Measurements from ENCODE around the gene KIF2A. TPM values are rescaled to one million over a fixed set of nuclear protein-coding genes. Genes with fewer than 3 reads are reported as not detected.

Gene KIF2A
- total RNA-seq, 1 experiment from 2014 or later: 42.9 TPM

- CTCF ChIA-PET: no interaction called here
- Histone ChIP-seq H3K79me2 (ENCODE audit: insufficient read depth, low read length) (no peaks in the 10 kb centered on the region), H3K9me3 (ENCODE audit: control insufficient read depth in 1 of 2, insufficient read depth in 1 of 2, low read depth in 1 of 2, low read length in 2 of 2) (no peaks in the 10 kb centered on the region), H2AFZ (ENCODE audit: low read depth, low read length, poor library complexity, severe bottlenecking) (no peak overlapping the region), H4K20me1 (ENCODE audit: insufficient read depth) (no peaks in the 10 kb centered on the region), H3K27me3 (ENCODE audit: insufficient read depth, low read length) (no peaks in the 10 kb centered on the region), H3K27ac (ENCODE audit: low read depth, low read length) (no peak overlapping the region), H3K4me2 (ENCODE audit: low read length) (no peak overlapping the region), H3K4me1 (ENCODE audit: control insufficient read depth in 1 of 2, insufficient read depth in 2 of 2, low read length in 2 of 2) (peaks cover 2 to 15% of the 10 kb centered on the region in 2 experiments; a peak in 2 of 4 replicates), H3K9me2 (ENCODE audit: insufficient read depth) (no peaks in the 10 kb centered on the region), H3K4me3 (replicated peaks in 1 of 2; ENCODE audit: low read depth in 1 of 2, low read length in 2 of 2) (no peak overlapping the region), H3K9ac (ENCODE audit: low read length) (no peak overlapping the region), H3K36me3 (ENCODE audit: control insufficient read depth in 1 of 2, insufficient read depth in 2 of 2, low read length in 2 of 2) (no peaks in the 10 kb centered on the region)
- intact Hi-C loops (cut with micrococcal nuclease): no loop called here
- TF ChIP-seq CTCF (IDR thresholded peaks at IDR 0.05 in 2 of 3, conservative IDR thresholded peaks at IDR 0.05 in 1 of 3; ENCODE audit: borderline replicate concordance in 1 of 3, insufficient read depth in 1 of 3, low read depth in 2 of 3, low read length in 2 of 3) (no peak), CBX3 (IDR thresholded peaks at IDR 0.05; ENCODE audit: low read depth) (no peak), EGR1 (IDR thresholded peaks at IDR 0.05; ENCODE audit: low read depth) (no peak), SRF (IDR thresholded peaks at IDR 0.05; ENCODE audit: low read depth) (no peak), YY1 (IDR thresholded peaks at IDR 0.05; ENCODE audit: extremely low read depth, insufficient replicate concordance, low read depth, low read length) (no peak), SP1 (IDR thresholded peaks at IDR 0.05; ENCODE audit: low read depth) (no peak), ZFX (IDR thresholded peaks at IDR 0.05) (no peak), REST (IDR thresholded peaks at IDR 0.05; ENCODE audit: low read depth) (no peak), FOSL1 (IDR thresholded peaks at IDR 0.05; ENCODE audit: low read depth) (no peak), POLR2AphosphoS5 (IDR thresholded peaks at IDR 0.05; ENCODE audit: low read depth, low read length) (no peak), TCF7L2 (IDR thresholded peaks at IDR 0.05; ENCODE audit: borderline replicate concordance, extremely low read depth, insufficient read depth, insufficient read length) (no peak), ZBTB33 (IDR thresholded peaks at IDR 0.05; ENCODE audit: extremely low read depth, insufficient replicate concordance, low read length) (no peak), ELF1 (IDR thresholded peaks at IDR 0.05; ENCODE audit: borderline replicate concordance, low read depth) (no peak)
- POLR2A ChIA-PET: no interaction called here
- BruUV-seq (replicated peaks): no TSS peak
- DNase-seq (ENCODE audit: low read depth, low spot score) (no peak), ATAC-seq (no peak)
- RAD21 ChIA-PET (ENCODE audit: low non-redundant PET in 1 of 2, low total read pairs in 2 of 2, uncharacterized antibody in 2 of 2, unreplicated experiment in 2 of 2): no interaction called here
Measured at GRCh38 chr5:62298118-62298517, 7.9 kb upstream of the KIF2A start.

Data from HCT116 (cell line).